Left ventricle myocardium superior (tissue), 1 donor: ENCODE measurements around the gene CNST. TPM values are rescaled to one million over a fixed set of nuclear protein-coding genes. Genes with fewer than 3 reads are reported as not detected.
A peak's percentile ranks its signal among the peaks of the same experiment; 100 is the strongest.
"Not testable (repeated sequence)": the region's sequence is repeated elsewhere in the genome, so short reads cannot be mapped to it uniquely, and the experiment has no call there.

Experiments
- ATAC-seq: fragments of 200-7000 bp; cut with Tn5 transposase; one replicate; pipeline ENCODE4 v1.9.1; 2020; ENCODE audit warnings: mild to moderate bottlenecking, moderate library complexity
- DNase-seq: peaks from one replicate; pipeline ENCODE4 v3.0.0-alpha.2; 2020
- intact Hi-C: fragments of 100-400 bp; cut with micrococcal nuclease; formaldehyde crosslinking; loops from one replicate; pipeline ENCODE4 v1.11.0; 2022
- total RNA-seq: library from RNA; stranded (reverse); fragmentation: NEBNext Ultra II Directional; extraction: Animal tissue kit (Norgen Biotek cat#: 25700); gene quantifications from one replicate; pipeline ENCODE4 v1.2.1, GENCODE V29; 2021
- donor health status: DM: no; HTN: yes; CAD: no; lungs with severe emphysema.

Gene CNST
- total RNA-seq, 1 donor from 2014 or later, result 20.2 TPM

- DNase-seq, result no peak
- intact Hi-C loops, result no loop called here
- ATAC-seq, result no peak
These were observed 15.9 kb upstream of the CNST start for GRCh38 chr1:246550402-246550801.

- intact Hi-C loops, result no loop called here
- ATAC-seq, result no peak
These were observed 14.1 kb upstream of the CNST start for GRCh38 chr1:246552110-246552509.

GRCh38 chr1:246554201-246554600 is 12.1 kb upstream of the CNST start:
- ATAC-seq (no peak), DNase-seq (no peak)
- intact Hi-C loops, result no loop called here

More at GRCh38 chr1:246552110-246552509, 14.1 kb upstream of the CNST start:
- DNase-seq, result no peak

- DNase-seq, result no peak
- no peak for ATAC-seq
- intact Hi-C loops, result no loop called here
These were observed 8.2 kb upstream of the CNST start for GRCh38 chr1:246558041-246558440.

GRCh38 chr1:246559310-246559709 is 6.9 kb upstream of the CNST start:
- ATAC-seq (no peak), DNase-seq (no peak)
- intact Hi-C loops, result no loop called here

- intact Hi-C loops, result loop anchor here (10.0 kb wide), 2 partner anchors 84 to 134 kb away; no protein-coding TSS in a partner anchor
- DNase-seq, ATAC-seq: not testable (repeated sequence)
These were observed 5.4 kb upstream of the CNST start for GRCh38 chr1:246560833-246561232.

GRCh38 chr1:246564839-246565750 is 1.2 kb upstream of the CNST start:
- no peak for ATAC-seq
- no peak for DNase-seq
- intact Hi-C loops, result loop anchor here (10.0 kb wide), 2 partner anchors 80 to 130 kb away; no protein-coding TSS in a partner anchor

GRCh38 chr1:246565751-246566127 is 517 bp upstream of the CNST start:
- intact Hi-C loops, result loop anchor here (10.0 kb wide), 2 partner anchors 79 to 129 kb away; no protein-coding TSS in a partner anchor
- no peak for ATAC-seq
- no peak for DNase-seq

GRCh38 chr1:246566813-246567645 is 773 bp downstream of the CNST start:
- intact Hi-C loops, result loop anchor here (10.0 kb wide), 2 partner anchors 78 to 128 kb away; no protein-coding TSS in a partner anchor
- peak; percentile 45 for ATAC-seq
- DNase-seq, result no peak

- intact Hi-C loops, result loop anchor here (10.0 kb wide), 2 partner anchors 77 to 127 kb away; no protein-coding TSS in a partner anchor
- ATAC-seq, result no peak
These were observed 1.5 kb downstream of the CNST start for GRCh38 chr1:246567646-246568235.

GRCh38 chr1:246569248-246570238 is 3.3 kb downstream of the CNST start:
- no peak for DNase-seq
- intact Hi-C loops, result loop anchor here (10.0 kb wide), 2 partner anchors 75 to 125 kb away; no protein-coding TSS in a partner anchor
- ATAC-seq, result no peak

More at GRCh38 chr1:246567646-246568235, 1.5 kb downstream of the CNST start:
- DNase-seq, result no peak

- DNase-seq, ATAC-seq, intact Hi-C loops: not testable (repeated sequence)
These were observed 5.1 kb downstream of the CNST start for GRCh38 chr1:246571309-246571708.

- DNase-seq (no peak), ATAC-seq (no peak)
- intact Hi-C loops, result no loop called here
These were observed 5.7 kb downstream of the CNST start for GRCh38 chr1:246571953-246572352.

GRCh38 chr1:246572785-246573184 is 6.5 kb downstream of the CNST start:
- no peak for ATAC-seq
- DNase-seq, result no peak
- intact Hi-C loops, result no loop called here

- no peak for ATAC-seq
These were observed 7.2 kb downstream of the CNST start for GRCh38 chr1:246573491-246573890.

GRCh38 chr1:246576709-246577032 is 10.4 kb downstream of the CNST start:
- intact Hi-C loops, result no loop called here
- DNase-seq (no peak), ATAC-seq (no peak)

More at GRCh38 chr1:246573491-246573890, 7.2 kb downstream of the CNST start:
- no peak for DNase-seq
- intact Hi-C loops, result no loop called here

GRCh38 chr1:246577082-246577719 is 10.9 kb downstream of the CNST start:
- DNase-seq (no peak), ATAC-seq (no peak)
- intact Hi-C loops, result no loop called here

GRCh38 chr1:246577720-246578106 is 11.5 kb downstream of the CNST start:
- intact Hi-C loops, result no loop called here
- no peak for ATAC-seq
- no peak for DNase-seq
